Measurements from ENCODE around the gene NAA80. TPM values are rescaled to one million over a fixed set of nuclear protein-coding genes. Genes with fewer than 3 reads are reported as not detected.
A peak's percentile ranks its signal among the peaks of the same experiment; 100 is the strongest.
"Not testable (repeated sequence)": the region's sequence is repeated elsewhere in the genome, so short reads cannot be mapped to it uniquely, and the experiment has no call there.

The NAA80 gene
- total RNA-seq, 1 donor from 2014 or later = 20.7 TPM

GRCh38 chr3:50295553-50296431 is 3.4 kb downstream of the NAA80 start:
- DNase-seq (ENCODE audit: low spot score) = no peak
- intact Hi-C loops (cut with DNase I) = no loop called here
- ATAC-seq = no peak

- intact Hi-C loops (cut with DNase I) = no loop called here
- DNase-seq (ENCODE audit: low spot score) (no peak), ATAC-seq (no peak)
Observed at GRCh38 chr3:50294492-50295403, 4.5 kb downstream of the NAA80 start.

DNA sequence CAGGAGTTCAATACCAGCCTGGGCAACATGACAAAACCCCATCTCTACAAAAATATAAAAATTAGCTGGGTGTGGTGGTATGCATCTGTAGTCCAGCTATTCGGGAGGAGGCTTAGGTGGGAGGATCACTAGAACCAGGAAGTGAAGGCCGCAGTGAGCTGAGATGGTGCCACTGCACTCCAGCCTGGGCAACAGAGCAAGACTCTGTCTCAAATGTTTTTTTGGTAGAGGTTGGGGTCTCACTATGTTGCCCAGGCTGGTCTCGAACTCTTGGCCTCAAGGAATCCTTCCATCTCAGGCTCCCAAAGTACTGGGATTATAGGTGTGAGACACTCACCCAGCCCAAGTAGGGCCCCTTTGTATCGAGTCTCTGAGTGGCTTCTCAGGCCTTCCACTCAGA is 5.1 kb downstream of the NAA80 start:
- ATAC-seq (no peak), DNase-seq (ENCODE audit: low spot score) (no peak)
- intact Hi-C loops (cut with DNase I) = no loop called here

DNA sequence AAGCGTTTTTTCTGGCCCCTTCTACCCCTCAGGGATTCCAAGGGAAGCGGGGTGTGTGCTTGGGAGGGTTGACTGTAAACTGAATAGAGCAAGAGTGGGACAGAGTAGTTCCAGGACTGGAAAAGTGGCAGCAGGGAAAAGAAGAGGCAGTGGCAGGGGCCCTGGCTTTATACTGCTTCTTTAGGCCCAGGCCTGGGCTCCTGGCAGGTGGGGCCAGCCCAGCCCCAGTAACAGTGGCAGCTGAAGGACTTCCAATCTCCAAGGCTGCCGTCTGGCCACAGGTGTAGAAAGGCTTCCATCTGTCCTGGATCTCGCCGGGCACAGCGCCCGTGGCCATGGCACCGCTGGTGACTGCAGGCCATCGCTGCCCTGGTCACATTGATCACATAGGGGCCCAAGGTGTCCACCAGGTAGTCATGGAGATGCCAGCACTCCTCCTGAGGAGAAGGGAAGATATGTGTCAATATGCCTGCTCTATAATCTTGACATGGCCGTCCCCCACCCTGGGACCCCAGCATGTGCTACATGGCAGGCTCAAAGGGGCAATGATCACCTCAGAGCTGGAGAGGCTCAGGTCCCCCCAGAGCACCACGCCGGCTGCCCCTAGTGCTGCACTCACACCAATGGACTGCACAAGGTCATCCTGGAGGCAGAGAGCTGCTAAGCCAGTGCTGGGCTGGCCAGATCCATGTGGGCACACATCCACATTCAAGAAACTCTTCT is 6.0 kb downstream of the NAA80 start:
- intact Hi-C loops (cut with DNase I) = no loop called here
- ATAC-seq = no peak
- no peak for DNase-seq (ENCODE audit: low spot score)

DNA sequence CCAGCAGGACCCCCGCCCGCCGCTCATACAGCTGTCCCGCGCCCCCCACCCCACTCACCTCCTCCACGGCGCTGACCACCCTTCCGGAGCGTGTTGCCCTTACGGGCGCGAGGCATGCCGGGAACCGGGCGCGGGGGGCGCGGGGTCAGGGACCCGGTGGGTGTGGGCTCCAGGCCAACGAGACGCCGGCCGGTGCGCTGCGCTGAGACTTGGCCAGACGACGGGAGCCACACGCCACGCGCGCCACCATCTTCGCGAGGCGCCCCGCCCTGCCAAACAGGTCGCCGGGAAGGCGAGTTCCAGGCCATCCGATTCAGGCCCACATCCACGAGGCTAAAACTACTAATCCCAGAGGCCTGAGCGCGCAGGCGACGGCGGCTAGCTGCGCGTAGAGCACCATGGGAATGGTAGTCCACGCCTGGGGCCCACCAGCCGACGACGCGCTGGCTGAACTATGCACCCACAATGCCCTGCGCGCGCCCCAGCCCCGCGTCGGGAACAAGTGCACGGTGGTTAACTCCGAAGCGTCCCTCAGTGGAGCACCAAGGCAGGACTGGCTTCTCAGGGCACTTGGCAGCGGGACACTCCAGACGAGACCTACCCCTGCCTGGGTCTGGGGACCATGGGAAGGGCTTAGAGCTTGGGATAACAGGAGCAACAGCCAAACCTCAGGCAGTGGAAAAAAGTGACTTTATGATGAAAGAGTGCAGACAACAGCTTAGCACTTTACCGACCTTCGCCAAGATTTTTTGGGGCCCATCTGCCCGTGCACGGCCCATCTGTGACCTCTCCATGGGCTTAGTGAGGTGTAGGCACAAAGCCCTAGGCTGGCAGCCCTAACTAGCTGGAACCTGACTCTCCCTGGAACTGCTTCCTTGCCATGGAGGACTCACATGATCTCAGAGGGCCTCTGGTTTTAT is 6.8 kb downstream of the NAA80 start, which contains the start of gene IFRD2:
TSS of gene IFRD2 (minus strand) at position 271 of the 920 bp plus-strand sequence. CDS start at position 116, 155 bp downstream.
- DNase-seq (ENCODE audit: low spot score) (peak; percentile 97), ATAC-seq (peak; percentile 97)
- intact Hi-C loops (cut with DNase I) = no loop called here

GRCh38 chr3:50290161-50290641 is 9.0 kb downstream of the NAA80 start:
- ATAC-seq (no peak), DNase-seq (ENCODE audit: low spot score) (no peak)
- intact Hi-C loops (cut with DNase I) = no loop called here

- DNase-seq (ENCODE audit: low spot score) (no peak), ATAC-seq (no peak)
- intact Hi-C loops (cut with DNase I) = no loop called here
Observed at GRCh38 chr3:50289130-50289529, 10.1 kb downstream of the NAA80 start.

DNA sequence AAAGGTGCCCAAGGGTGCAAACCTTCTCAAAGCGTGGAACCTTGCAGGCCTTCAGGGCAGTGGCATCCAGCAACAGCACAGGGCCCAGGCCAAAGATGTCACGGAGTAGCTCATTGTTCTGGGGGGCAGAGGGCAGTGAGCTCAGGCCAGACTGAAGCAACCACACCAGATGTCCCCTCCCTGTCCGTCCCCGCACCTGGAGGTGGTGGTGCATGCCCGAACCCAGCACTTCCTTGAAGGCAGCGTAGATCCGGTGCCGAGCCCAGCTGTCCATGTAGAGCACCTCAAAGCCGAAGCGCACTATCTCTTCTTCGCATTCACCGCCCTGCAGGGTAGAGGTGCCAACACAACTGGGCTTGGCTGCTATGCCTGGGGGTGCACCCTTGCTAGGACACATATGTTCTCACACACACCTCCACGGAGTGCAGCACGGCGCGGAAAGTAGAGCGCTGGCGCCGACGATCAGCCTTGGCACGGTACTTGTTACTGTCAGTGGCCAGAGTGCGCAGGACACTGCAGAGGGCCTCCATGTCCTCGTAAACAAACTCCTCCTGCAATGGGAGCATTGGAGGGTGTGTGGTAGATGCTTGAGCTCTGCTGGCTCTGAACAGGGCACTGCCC is 10.7 kb downstream of the NAA80 start:
- intact Hi-C loops (cut with DNase I) = no loop called here
- DNase-seq (ENCODE audit: low spot score) (no peak), ATAC-seq (no peak)

GRCh38 chr3:50287262-50287661 is 11.9 kb downstream of the NAA80 start:
- intact Hi-C loops (cut with DNase I) = no loop called here
- no peak for DNase-seq (ENCODE audit: low spot score)
- no peak for ATAC-seq

DNA sequence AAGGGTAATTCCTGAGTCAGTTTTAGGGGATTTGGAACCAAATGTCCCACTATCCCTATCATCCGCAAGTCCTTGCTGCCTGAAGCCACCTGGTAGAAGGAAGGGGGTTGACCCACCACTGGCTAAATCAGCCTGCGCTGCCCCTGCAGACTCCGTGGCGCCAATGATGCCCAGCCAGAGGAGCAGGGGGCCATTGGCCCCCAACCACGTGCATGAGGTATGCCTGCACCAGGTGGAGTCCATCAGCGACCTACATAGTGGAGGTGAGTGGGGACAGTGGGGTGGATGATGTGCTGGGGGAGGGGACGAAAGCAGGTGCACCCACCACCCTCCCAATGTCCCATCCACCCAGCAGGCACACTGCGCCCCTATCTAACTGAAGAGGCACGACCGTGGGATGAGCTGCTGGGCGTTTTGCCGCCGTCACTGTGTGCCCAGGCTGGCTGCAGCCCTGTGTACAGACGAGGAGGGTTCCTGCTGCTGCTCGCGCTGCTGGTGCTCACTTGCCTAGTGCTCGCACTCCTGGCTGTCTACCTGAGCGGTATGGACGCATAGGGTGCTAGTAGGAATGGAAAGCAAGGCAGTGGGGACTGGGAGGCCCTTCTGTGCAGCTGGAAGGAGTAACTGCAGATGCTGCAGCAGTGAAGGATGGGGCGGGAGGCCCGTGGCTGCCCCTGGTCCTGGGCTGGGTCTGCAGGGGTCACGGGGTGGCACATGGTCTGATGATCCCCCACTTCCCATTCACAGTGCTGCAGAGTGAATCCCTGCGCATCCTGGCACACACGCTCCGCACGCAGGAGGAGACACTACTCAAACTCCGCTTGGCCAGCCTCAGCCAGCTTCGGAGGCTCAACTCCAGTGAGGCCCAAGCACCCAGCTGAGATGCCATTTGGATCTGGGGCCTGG is 12.6 kb downstream of the NAA80 start:
- ATAC-seq (no peak), DNase-seq (ENCODE audit: low spot score) (no peak)
- intact Hi-C loops (cut with DNase I) = no loop called here

DNA sequence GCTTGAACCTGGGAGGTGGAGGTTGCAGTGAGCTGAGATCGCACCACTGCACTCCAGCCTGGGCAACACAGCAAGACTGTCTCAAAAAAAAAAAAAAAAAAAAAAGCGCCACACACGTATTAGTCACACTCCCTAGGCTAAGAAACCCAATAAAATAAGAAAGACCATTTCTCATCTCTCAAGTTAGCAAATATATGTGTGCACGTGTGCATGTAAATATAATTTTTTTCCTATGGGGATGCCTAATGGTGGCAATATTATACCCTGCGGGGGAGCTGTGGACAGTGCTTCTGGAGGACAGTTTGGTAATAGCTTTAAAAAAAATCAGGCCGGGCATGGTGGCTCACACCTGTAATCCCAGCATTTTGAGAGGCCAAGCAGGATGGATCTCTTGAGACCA is 15.1 kb downstream of the NAA80 start:
- DNase-seq (ENCODE audit: low spot score); intact Hi-C loops (cut with DNase I); ATAC-seq: not testable (repeated sequence)

GRCh38 chr3:50279255-50280016 is 19.8 kb downstream of the NAA80 start:
- intact Hi-C loops (cut with DNase I) = no loop called here
- DNase-seq (ENCODE audit: low spot score) (no peak), ATAC-seq (no peak)

- no peak for DNase-seq (ENCODE audit: low spot score)
- ATAC-seq = peak; percentile 8
- intact Hi-C loops (cut with DNase I) = no loop called here
Observed at GRCh38 chr3:50278880-50279224, 20.4 kb downstream of the NAA80 start, which contains the start of gene LSMEM2. Gene LSMEM2, plus strand, starts transcription at chr3:50279087. Its CDS starts 27 bp downstream, at chr3:50279114.

DNA sequence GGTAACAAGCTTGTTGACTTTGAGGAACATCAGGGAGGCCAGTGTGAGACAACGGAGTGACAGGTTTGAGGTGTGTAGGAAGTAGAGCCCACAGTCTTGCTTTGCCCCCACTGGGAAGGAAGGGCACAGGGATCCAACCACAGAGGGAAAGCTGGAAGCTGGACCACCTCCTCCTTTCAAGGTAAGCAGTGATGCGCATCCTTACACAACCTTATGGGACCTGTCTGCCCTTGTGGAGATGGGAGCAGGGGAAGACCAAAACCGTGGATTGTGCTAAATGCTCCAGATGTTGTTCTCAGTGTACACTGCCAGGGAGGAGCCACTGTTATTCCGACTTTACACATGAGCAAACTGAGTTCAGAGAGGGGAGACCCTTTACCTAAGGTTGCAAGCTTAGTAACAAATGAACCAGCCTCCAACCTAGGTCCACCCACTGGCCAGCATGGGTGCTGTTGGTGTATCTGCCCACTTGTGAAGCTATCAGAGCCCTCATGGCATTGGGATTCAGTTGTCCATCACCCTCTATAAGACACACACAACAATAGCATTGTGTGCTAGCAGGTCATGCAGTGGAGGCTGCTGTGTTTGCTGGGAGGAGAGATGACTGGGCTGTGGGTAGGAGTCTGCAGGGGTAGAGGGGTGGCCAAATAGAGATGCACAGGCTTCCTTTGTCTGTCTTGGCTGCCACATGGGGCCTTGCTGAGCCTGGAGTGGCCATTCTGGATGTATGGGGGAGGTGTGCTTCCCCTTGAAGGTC is 20.9 kb downstream of the NAA80 start:
- ATAC-seq (peak; percentile 9), DNase-seq (ENCODE audit: low spot score) (no peak)
- intact Hi-C loops (cut with DNase I) = no loop called here

GRCh38 chr3:50276762-50277101 is 22.5 kb downstream of the NAA80 start:
- ATAC-seq (no peak), DNase-seq (ENCODE audit: low spot score) (no peak)
- intact Hi-C loops (cut with DNase I) = no loop called here
